A549 (cell line): ENCODE measurements around the gene VPS26B. TPM values are rescaled to one million over a fixed set of nuclear protein-coding genes. Genes with fewer than 3 reads are reported as not detected.
A peak's percentile ranks its signal among the peaks of the same experiment; 100 is the strongest.

Experiments
- ATAC-seq, 2 experiments: fragments of 200-7000 bp in 1 of 2; fragments of >200 bp in 1 of 2; cut with Nextera tagmentation in 1 of 2; cut with Tn5 transposase in 1 of 2; 3 replicates each; pipeline versions ENCODE4 v1.8.0 to v1.9.1; 2018 to 2020; ENCODE audit warnings: mild to moderate bottlenecking in 1 of 2, moderate library complexity in 1 of 2
- CTCF ChIA-PET: fragments of 300-600 bp; sonication (Branson Sonifier 250); formaldehyde crosslinking; extraction: SDS; loops from one replicate; lab custom pipeline; 2021; ENCODE audit warnings: antibody characterized with exemption, inconsistent platforms; lab: Yijun Ruan, JAX
- POLR2A ChIA-PET: fragments of 350-600 bp; formaldehyde crosslinking; extraction: SDS; loops from one replicate; lab custom pipeline; 2021; ENCODE audit warnings: antibody characterized with exemption, inconsistent platforms; lab: Yijun Ruan, JAX
- DNase-seq, 2 experiments: peaks; one replicate each; pipeline versions ENCODE4 v3.0.0 to v3.0.0-alpha.2; 2011 to 2016; ENCODE audit warnings: low read depth in 1 of 2, low spot score in 1 of 2
- FAIRE-seq: peaks from 2 replicates; lab custom pipeline; 2011; peaks lifted over from hg19 to GRCh38; lab: Jason Lieb, UNC
- H3K27ac ChIP-seq, 2 experiments: fragments of >200 bp; sonication (Bioruptor Twin); formaldehyde crosslinking; 3 replicates each; pipeline ENCODE4 v1.5.1; 2016 to 2017
- H3K4me1 ChIP-seq: fragments of >200 bp; sonication (Bioruptor Twin); formaldehyde crosslinking; 3 replicates; pipeline ENCODE4 v1.6.1; 2016
- H3K4me2 ChIP-seq: fragments of >200 bp; sonication (Bioruptor Twin); formaldehyde crosslinking; 3 replicates; pipeline ENCODE4 v1.6.1; 2016
- H3K4me3 ChIP-seq: fragments of >200 bp; sonication (Bioruptor Twin); formaldehyde crosslinking; 3 replicates; pipeline ENCODE4 v1.5.1; 2016
- H3K9me3 ChIP-seq: fragments of >200 bp; sonication (Bioruptor Twin); formaldehyde crosslinking; 3 replicates; pipeline ENCODE4 v1.6.1; 2016
- BHLHE40 ChIP-seq: IDR thresholded peaks from 2 replicates; pipeline ENCODE4 v1.6.1; 2012; ENCODE audit warnings: low read depth, low read length, inconsistent platforms
- E2F6 ChIP-seq: IDR thresholded peaks from 2 replicates; pipeline ENCODE4 v1.6.1; 2012; ENCODE audit warnings: low read depth, borderline replicate concordance
- EHMT2 ChIP-seq: fragments of 200-600 bp; sonication (generic); IDR thresholded peaks from 2 replicates; pipeline ENCODE4 v1.6.1; 2016; ENCODE audit warnings: antibody characterized with exemption, low read depth, mild to moderate bottlenecking, moderate library complexity
- ESRRA ChIP-seq: fragments of 150-350 bp; IDR thresholded peaks from 2 replicates; pipeline ENCODE4 v1.6.1; 2014; ENCODE audit warnings: mild to moderate bottlenecking, low read length, borderline replicate concordance
- FOSL2 ChIP-seq, 2 experiments: fragments of 450-650 bp in 1 of 2; fragments of >200 bp in 1 of 2; sonication (Bioruptor Twin) in 1 of 2; formaldehyde crosslinking; IDR thresholded peaks; 2 replicates each; pipeline versions ENCODE4 v1.5.0 to v1.6.1; 2016 to 2020; ENCODE audit warnings: mild to moderate bottlenecking in 1 of 2, moderate library complexity in 1 of 2
- FOXS1 ChIP-seq: fragments of 250-450 bp; sonication (Bioruptor Pico); IDR thresholded peaks from 2 replicates; pipeline ENCODE4 v1.5.0; 2020; ENCODE audit warnings: mild to moderate bottlenecking, moderate library complexity
- HDAC2 ChIP-seq: fragments of 200-600 bp; sonication (generic); IDR thresholded peaks from 2 replicates; pipeline ENCODE4 v1.6.1; 2016
- HEYL ChIP-seq: fragments of 250-450 bp; sonication (Bioruptor Pico); IDR thresholded peaks from 2 replicates; pipeline ENCODE4 v1.8.0; 2021; ENCODE audit warnings: mild to moderate bottlenecking, moderate library complexity
- JUNB ChIP-seq: fragments of >200 bp; sonication (Bioruptor Twin); formaldehyde crosslinking; IDR thresholded peaks from 2 replicates; pipeline ENCODE4 v1.6.1; 2016
- MAFK ChIP-seq: fragments of 450-650 bp; IDR thresholded peaks from 2 replicates; pipeline ENCODE4 v1.6.1; 2014; ENCODE audit not compliant: partially characterized antibody
- MAZ ChIP-seq: fragments of 150-350 bp; IDR thresholded peaks from 2 replicates; pipeline ENCODE4 v1.6.1; 2014; ENCODE audit warnings: antibody characterized with exemption, low read depth, low read length, borderline replicate concordance
- MYC ChIP-seq: IDR thresholded peaks from 2 replicates; pipeline ENCODE4 v1.6.1; 2012; ENCODE audit warnings: mild to moderate bottlenecking, inconsistent platforms, low read length, improper control_type of control experiment, borderline replicate concordance
- NFE2L2 ChIP-seq: fragments of 150-350 bp; conservative IDR thresholded peaks from 2 replicates; pipeline ENCODE4 v1.6.1; 2014; ENCODE audit warnings: low read length
- NPAS2 ChIP-seq: fragments of 250-450 bp; sonication (Bioruptor Pico); IDR thresholded peaks from 2 replicates; pipeline ENCODE4 v1.8.0; 2022; ENCODE audit warnings: mild to moderate bottlenecking, moderate library complexity, borderline replicate concordance
- NR3C1 ChIP-seq: fragments of >200 bp; sonication (Bioruptor Twin); formaldehyde crosslinking; IDR thresholded peaks from 3 replicates; pipeline ENCODE4 v1.6.1; 2017
- PBX3 ChIP-seq: IDR thresholded peaks from 2 replicates; pipeline ENCODE4 v1.6.1; 2012
- PHF8 ChIP-seq: fragments of 200-600 bp; sonication (generic); IDR thresholded peaks from 2 replicates; pipeline ENCODE4 v1.6.1; 2016; ENCODE audit warnings: low read depth, mild to moderate bottlenecking, antibody characterized with exemption, moderate library complexity, borderline replicate concordance
- RAD21 ChIP-seq, 2 experiments: fragments of >200 bp in 1 of 2; sonication (Bioruptor Twin) in 1 of 2; formaldehyde crosslinking in 1 of 2; IDR thresholded peaks in 1 of 2; conservative IDR thresholded peaks in 1 of 2; 2 replicates in 1 of 2; 3 replicates in 1 of 2; pipeline ENCODE4 v1.6.1; 2012 to 2018; ENCODE audit warnings: inconsistent platforms in 1 of 2
- RNF2 ChIP-seq: fragments of 200-600 bp; sonication (generic); IDR thresholded peaks from 2 replicates; pipeline ENCODE4 v1.6.1; 2016; ENCODE audit warnings: low read depth, mild to moderate bottlenecking, antibody characterized with exemption, moderate library complexity, borderline replicate concordance
- TFCP2L1 ChIP-seq: fragments of 250-450 bp; sonication (Bioruptor Pico); IDR thresholded peaks from 2 replicates; pipeline ENCODE4 v1.5.0; 2021; ENCODE audit warnings: mild to moderate bottlenecking
- ZNF302 ChIP-seq: fragments of 250-450 bp; sonication (Bioruptor Pico); IDR thresholded peaks from 2 replicates; pipeline ENCODE4 v1.9.0; 2021; ENCODE audit warnings: inconsistent platforms, mild to moderate bottlenecking, moderate library complexity
- WGBS: methylation state at CpG from one replicate; pipeline ENCODE4 v1.1.6; 2017; ENCODE audit errors: missing lambda C conversion rate; 5-methylcytosine and 5-hydroxymethylcytosine counted together
- polyA plus RNA-seq, 4 experiments: library from polyadenylated mRNA; depleted of rRNA in 3 of 4; stranded (reverse); fragments of >200 nt; fragmentation: RNase III in 1 of 4; extraction: RNeasy Plus Mini Kit Qiagen cat#74134 plus additional on column Dnase treatment in 1 of 4; gene quantifications; 2 replicates in 3 of 4; 3 replicates in 1 of 4; pipeline ENCODE4 v1.2.3, GENCODE V29; 2011 to 2017
- TF ChIP-seq, protein P1 (sequence below): fragments of 200-600 bp; sonication (generic); IDR thresholded peaks from 2 replicates; pipeline ENCODE4 v1.6.1; 2016; ENCODE audit warnings: antibody characterized with exemption, mild to moderate bottlenecking, moderate library complexity
- TF ChIP-seq, protein P2 (sequence below): fragments of 250-450 bp; sonication (Bioruptor Pico); IDR thresholded peaks from 2 replicates; pipeline ENCODE4 v1.5.0; 2021; ENCODE audit warnings: mild to moderate bottlenecking, moderate library complexity, borderline replicate concordance

VPS26B gene
- polyA plus RNA-seq, 2 of the 4 experiments (the other 2 are of a cell fraction): 19.2 to 25.7 TPM

- FAIRE-seq: no peak
- Histone ChIP-seq H3K4me3 (no peak overlapping the region), H3K4me1 (no peaks in the 10 kb centered on the region), H3K27ac (no peak overlapping the region), H3K4me2 (no peak overlapping the region), H3K9me3 (no peaks in the 10 kb centered on the region)
- DNase-seq: no peak
- CTCF ChIA-PET: no interaction called here
- TF ChIP-seq NFE2L2 (no peak), NPAS2 (CRISPR knock-in tag) (no peak), RNF2 (no peak), HEYL (CRISPR knock-in tag) (no peak), NR3C1 (no peak), HDAC2 (no peak), BHLHE40 (no peak), JUNB (no peak), EHMT2 (no peak), MAZ (no peak), ZNF302 (CRISPR knock-in tag) (no peak), RAD21 (conservative IDR thresholded peaks at IDR 0.05 in 1 of 2, IDR thresholded peaks at IDR 0.05 in 1 of 2) (no peak), PHF8 (no peak), E2F6 (no peak), TFCP2L1 (no peak), FOXS1 (CRISPR knock-in tag) (no peak)
- TF ChIP-seq, protein P1, sequence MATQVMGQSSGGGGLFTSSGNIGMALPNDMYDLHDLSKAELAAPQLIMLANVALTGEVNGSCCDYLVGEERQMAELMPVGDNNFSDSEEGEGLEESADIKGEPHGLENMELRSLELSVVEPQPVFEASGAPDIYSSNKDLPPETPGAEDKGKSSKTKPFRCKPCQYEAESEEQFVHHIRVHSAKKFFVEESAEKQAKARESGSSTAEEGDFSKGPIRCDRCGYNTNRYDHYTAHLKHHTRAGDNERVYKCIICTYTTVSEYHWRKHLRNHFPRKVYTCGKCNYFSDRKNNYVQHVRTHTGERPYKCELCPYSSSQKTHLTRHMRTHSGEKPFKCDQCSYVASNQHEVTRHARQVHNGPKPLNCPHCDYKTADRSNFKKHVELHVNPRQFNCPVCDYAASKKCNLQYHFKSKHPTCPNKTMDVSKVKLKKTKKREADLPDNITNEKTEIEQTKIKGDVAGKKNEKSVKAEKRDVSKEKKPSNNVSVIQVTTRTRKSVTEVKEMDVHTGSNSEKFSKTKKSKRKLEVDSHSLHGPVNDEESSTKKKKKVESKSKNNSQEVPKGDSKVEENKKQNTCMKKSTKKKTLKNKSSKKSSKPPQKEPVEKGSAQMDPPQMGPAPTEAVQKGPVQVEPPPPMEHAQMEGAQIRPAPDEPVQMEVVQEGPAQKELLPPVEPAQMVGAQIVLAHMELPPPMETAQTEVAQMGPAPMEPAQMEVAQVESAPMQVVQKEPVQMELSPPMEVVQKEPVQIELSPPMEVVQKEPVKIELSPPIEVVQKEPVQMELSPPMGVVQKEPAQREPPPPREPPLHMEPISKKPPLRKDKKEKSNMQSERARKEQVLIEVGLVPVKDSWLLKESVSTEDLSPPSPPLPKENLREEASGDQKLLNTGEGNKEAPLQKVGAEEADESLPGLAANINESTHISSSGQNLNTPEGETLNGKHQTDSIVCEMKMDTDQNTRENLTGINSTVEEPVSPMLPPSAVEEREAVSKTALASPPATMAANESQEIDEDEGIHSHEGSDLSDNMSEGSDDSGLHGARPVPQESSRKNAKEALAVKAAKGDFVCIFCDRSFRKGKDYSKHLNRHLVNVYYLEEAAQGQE: no peak
- no peak for ATAC-seq
- POLR2A ChIA-PET: no interaction called here
- 79% methylated on average over 11 of the region's 11 CpGs for WGBS
Observed at GRCh38 chr11:134267966-134268365, 43.5 kb downstream of the VPS26B start.

DNA sequence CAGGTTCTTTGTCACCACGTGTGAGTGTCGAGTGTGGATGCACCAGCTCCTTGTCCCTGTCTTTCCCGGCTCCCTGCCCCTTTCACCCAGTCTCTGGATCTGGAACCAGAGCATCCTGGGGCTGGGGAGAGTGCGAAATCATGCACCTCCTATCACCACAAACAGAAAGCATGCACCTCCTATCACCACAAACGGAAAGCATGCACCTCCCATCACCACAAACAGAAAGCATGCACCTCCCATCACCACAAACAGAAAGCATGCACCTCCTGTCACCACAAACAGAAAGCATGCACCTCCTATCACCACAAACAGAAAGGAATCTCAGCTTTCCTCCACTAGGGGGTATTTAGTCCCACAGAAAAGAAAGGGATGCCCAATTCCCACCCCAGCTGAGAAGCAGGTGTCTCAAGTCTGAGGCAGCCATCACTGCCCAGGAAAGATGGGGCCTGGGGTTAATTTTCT is 45.8 kb downstream of the VPS26B start:
- DNase-seq (peak in 1 of 2 experiments; percentile 31), FAIRE-seq (no peak), ATAC-seq (peak; percentile 54 to 79; a peak in 3 of 6 replicates)
- H3K4me3 ChIP-seq: no peak overlapping the region
- H3K27ac ChIP-seq: no peak overlapping the region
- no peaks in the 10 kb centered on the region for H3K9me3 ChIP-seq
- ChIA-PET CTCF (interaction anchor here (0.9 kb wide), 1 partner anchor 9 kb away, joined by 3 read pairs; no protein-coding TSS in a partner anchor), POLR2A (no interaction called here)
- WGBS: 10% methylated on average over 3 of the region's 5 CpGs
- TF ChIP-seq TFCP2L1 (no peak), MAFK (no peak), ZNF302 (CRISPR knock-in tag) (no peak), ESRRA (no peak), MYC (no peak)
- H3K4me1 ChIP-seq: 0 out of 3 replicates have a peak, but pooled peaks cover under 1% of the 10 kb centered on the region
- H3K4me2 ChIP-seq: no peak overlapping the region

- Histone ChIP-seq H3K4me3 (no peak overlapping the region), H3K4me2 (no peak overlapping the region), H3K27ac (no peak overlapping the region), H3K4me1 (peaks cover 3% of the 10 kb centered on the region; the same call in 1 of the 3 replicates), H3K9me3 (no peaks in the 10 kb centered on the region)
- CTCF ChIA-PET: no interaction called here
- ATAC-seq (no peak), DNase-seq (no peak)
- TF ChIP-seq PBX3: no peak
- no peak for TF ChIP-seq FOSL2 (IDR thresholded peaks at IDR 0.05)
- no peak for TF ChIP-seq FOSL2 (CRISPR knock-in tag; IDR thresholded peaks at IDR 0.05)
- no peak for TF ChIP-seq ESRRA
- TF ChIP-seq, protein P2, sequence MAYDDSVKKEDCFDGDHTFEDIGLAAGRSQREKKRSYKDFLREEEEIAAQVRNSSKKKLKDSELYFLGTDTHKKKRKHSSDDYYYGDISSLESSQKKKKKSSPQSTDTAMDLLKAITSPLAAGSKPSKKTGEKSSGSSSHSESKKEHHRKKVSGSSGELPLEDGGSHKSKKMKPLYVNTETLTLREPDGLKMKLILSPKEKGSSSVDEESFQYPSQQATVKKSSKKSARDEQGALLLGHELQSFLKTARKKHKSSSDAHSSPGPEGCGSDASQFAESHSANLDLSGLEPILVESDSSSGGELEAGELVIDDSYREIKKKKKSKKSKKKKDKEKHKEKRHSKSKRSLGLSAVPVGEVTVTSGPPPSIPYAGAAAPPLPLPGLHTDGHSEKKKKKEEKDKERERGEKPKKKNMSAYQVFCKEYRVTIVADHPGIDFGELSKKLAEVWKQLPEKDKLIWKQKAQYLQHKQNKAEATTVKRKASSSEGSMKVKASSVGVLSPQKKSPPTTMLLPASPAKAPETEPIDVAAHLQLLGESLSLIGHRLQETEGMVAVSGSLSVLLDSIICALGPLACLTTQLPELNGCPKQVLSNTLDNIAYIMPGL (CRISPR knock-in tag): no peak
- TF ChIP-seq NPAS2 (CRISPR knock-in tag): no peak
- TF ChIP-seq, all 56 proteins: peak for 0
- 91% methylated on average over 3 of the region's 4 CpGs for WGBS
- FAIRE-seq: no peak
- POLR2A ChIA-PET: no interaction called here
Observed at GRCh38 chr11:134271978-134272377, 47.5 kb downstream of the VPS26B start.
